Measurements from ENCODE around the gene PPARA. TPM values are rescaled to one million over a fixed set of nuclear protein-coding genes. Genes with fewer than 3 reads are reported as not detected.

PPARA gene
- total RNA-seq, 2 donors from 2014 or later, result 15.4 to 18.6 TPM

DNA sequence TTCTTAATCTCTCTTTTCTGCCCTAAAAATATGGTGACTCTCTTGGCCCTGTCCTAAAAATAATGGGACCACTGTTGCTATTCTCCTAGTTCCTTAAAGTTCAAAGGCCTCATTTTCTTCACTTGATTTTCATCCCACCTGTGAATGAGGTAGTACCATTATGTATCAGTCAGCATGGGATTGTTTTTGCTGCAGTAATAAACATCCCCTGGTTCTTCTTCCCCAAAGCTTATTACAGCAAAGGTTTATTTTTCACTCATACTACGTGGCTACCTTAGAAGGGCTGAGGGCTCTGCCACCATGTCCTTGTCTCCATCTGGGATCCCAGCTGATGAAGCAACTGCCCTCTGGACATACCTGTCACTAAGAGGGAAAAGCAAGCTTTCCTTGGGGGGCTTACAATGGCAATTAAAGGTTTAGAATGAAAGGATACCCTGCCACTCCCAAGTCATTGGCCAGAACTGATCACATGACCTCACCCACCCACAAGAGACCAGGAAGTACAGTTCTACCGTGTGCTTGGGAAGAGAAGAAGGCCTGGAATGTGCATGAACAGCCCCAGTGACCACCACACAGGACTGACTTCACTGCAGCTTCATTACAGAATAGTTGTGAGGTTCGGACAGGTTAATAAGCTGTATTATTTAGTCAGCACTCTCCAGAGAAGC lies 125.3 kb downstream of the PPARA start:
- H3K27me3 ChIP-seq (ENCODE audit: control insufficient read depth, insufficient read depth, low read length, poor library complexity, severe bottlenecking), result no peaks in the 10 kb centered on the region
- H3K27ac ChIP-seq (ENCODE audit: low read depth, low read length), result no peak overlapping the region
- Mint-ChIP-seq H3K36me3 (ENCODE audit: low read depth) (peaks cover 55% of the 10 kb centered on the region), H3K9me3 (peaks cover 6% of the 10 kb centered on the region), H3K4me3 (no peak overlapping the region), H3K27ac (no peak overlapping the region), H3K4me1 (no peaks in the 10 kb centered on the region), H3K27me3 (ENCODE audit: insufficient read depth) (no peaks in the 10 kb centered on the region)
- peaks cover 53% of the 10 kb centered on the region for H3K36me3 ChIP-seq (ENCODE audit: control insufficient read depth, insufficient read depth, low read length)
- TF ChIP-seq, protein P1, sequence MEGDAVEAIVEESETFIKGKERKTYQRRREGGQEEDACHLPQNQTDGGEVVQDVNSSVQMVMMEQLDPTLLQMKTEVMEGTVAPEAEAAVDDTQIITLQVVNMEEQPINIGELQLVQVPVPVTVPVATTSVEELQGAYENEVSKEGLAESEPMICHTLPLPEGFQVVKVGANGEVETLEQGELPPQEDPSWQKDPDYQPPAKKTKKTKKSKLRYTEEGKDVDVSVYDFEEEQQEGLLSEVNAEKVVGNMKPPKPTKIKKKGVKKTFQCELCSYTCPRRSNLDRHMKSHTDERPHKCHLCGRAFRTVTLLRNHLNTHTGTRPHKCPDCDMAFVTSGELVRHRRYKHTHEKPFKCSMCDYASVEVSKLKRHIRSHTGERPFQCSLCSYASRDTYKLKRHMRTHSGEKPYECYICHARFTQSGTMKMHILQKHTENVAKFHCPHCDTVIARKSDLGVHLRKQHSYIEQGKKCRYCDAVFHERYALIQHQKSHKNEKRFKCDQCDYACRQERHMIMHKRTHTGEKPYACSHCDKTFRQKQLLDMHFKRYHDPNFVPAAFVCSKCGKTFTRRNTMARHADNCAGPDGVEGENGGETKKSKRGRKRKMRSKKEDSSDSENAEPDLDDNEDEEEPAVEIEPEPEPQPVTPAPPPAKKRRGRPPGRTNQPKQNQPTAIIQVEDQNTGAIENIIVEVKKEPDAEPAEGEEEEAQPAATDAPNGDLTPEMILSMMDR (conservative IDR thresholded peaks at IDR 0.05), result no peak
- DNase-seq, result no peak
- H3K4me3 ChIP-seq (ENCODE audit: low read length), result no peak overlapping the region
- no peak overlapping the region for H3K9ac ChIP-seq (ENCODE audit: extremely low read depth, low read length, poor library complexity, severe bottlenecking)
- 93 to 94% methylated on average over 3 of the region's 3 CpGs for WGBS, 2 experiments (ENCODE audit: insufficient coverage in 1 of 2, insufficient read length in 1 of 2)
- H3K4me1 ChIP-seq (ENCODE audit: control insufficient read depth, insufficient read depth, low read length), result no peaks in the 10 kb centered on the region
- peaks cover 13% of the 10 kb centered on the region for H3K9me3 ChIP-seq (ENCODE audit: control insufficient read depth, low read length)

DNA sequence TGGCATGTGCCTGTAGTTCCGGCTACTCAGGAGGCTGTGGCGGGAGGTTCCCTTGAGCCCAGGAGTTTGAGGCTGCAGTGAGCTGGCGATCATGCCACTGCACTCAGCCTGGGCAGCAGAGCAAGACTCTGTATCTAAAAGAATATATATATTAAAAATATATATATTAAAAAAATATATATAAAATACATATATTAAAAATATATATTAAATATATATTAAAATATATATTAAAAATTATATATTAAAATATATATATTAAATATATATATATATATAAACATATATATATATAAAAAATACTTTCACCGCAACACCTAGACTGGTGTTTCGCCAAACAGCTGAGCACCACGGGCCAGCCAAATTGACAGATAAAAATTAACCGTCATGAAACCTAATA lies 126.2 kb downstream of the PPARA start:
- Histone ChIP-seq H3K27me3 (ENCODE audit: control insufficient read depth, insufficient read depth, low read length, poor library complexity, severe bottlenecking) (no peaks in the 10 kb centered on the region), H3K4me1 (ENCODE audit: control insufficient read depth, insufficient read depth, low read length) (no peaks in the 10 kb centered on the region), H3K9ac (ENCODE audit: extremely low read depth, low read length, poor library complexity, severe bottlenecking) (no peak overlapping the region), H3K36me3 (ENCODE audit: control insufficient read depth, insufficient read depth, low read length) (peaks cover 61% of the 10 kb centered on the region), H3K4me3 (ENCODE audit: low read length) (no peak overlapping the region), H3K9me3 (ENCODE audit: control insufficient read depth, low read length) (peaks cover 13% of the 10 kb centered on the region), H3K27ac (ENCODE audit: low read depth, low read length) (no peak overlapping the region)
- Mint-ChIP-seq H3K9me3 (peaks cover 6% of the 10 kb centered on the region), H3K27me3 (ENCODE audit: insufficient read depth) (no peaks in the 10 kb centered on the region), H3K4me3 (no peak overlapping the region), H3K27ac (no peak overlapping the region), H3K4me1 (no peaks in the 10 kb centered on the region), H3K36me3 (ENCODE audit: low read depth) (peaks cover 58% of the 10 kb centered on the region)
- TF ChIP-seq, protein P1 (conservative IDR thresholded peaks at IDR 0.05), result no peak
- DNase-seq, result no peak
- WGBS, 2 experiments (ENCODE audit: insufficient coverage in 1 of 2, insufficient read length in 1 of 2), result 86 to 94% methylated on average over 4 to 6 of the region's 7 CpGs

GRCh38 chr22:46278656-46279645 lies 128.6 kb downstream of the PPARA start:
- H3K27me3 Mint-ChIP-seq (ENCODE audit: insufficient read depth), result no peaks in the 10 kb centered on the region
- DNase-seq, result no peak

More at GRCh38 chr22:46278656-46279645, 128.6 kb downstream of the PPARA start:
- peaks cover 61% of the 10 kb centered on the region for H3K36me3 Mint-ChIP-seq (ENCODE audit: low read depth)
- H3K9me3 ChIP-seq (ENCODE audit: control insufficient read depth, low read length), result peaks cover 13% of the 10 kb centered on the region
- H3K27me3 ChIP-seq (ENCODE audit: control insufficient read depth, insufficient read depth, low read length, poor library complexity, severe bottlenecking), result no peaks in the 10 kb centered on the region
- H3K9ac ChIP-seq (ENCODE audit: extremely low read depth, low read length, poor library complexity, severe bottlenecking), result no peak overlapping the region
- H3K36me3 ChIP-seq (ENCODE audit: control insufficient read depth, insufficient read depth, low read length), result peaks cover 72% of the 10 kb centered on the region
- WGBS, 2 experiments (ENCODE audit: insufficient coverage in 1 of 2, insufficient read length in 1 of 2), result 91 to 93% methylated on average over 21 to 22 of the region's 22 CpGs
- no peak overlapping the region for H3K4me3 Mint-ChIP-seq
- H3K9me3 Mint-ChIP-seq, result peaks cover 6% of the 10 kb centered on the region
- no peak overlapping the region for H3K27ac Mint-ChIP-seq
- H3K4me1 Mint-ChIP-seq, result no peaks in the 10 kb centered on the region
- H3K27ac ChIP-seq (ENCODE audit: low read depth, low read length), result no peak overlapping the region
- H3K4me3 ChIP-seq (ENCODE audit: low read length), result no peak overlapping the region
- TF ChIP-seq, protein P1 (conservative IDR thresholded peaks at IDR 0.05), result no peak
- no peaks in the 10 kb centered on the region for H3K4me1 ChIP-seq (ENCODE audit: control insufficient read depth, insufficient read depth, low read length)
